ENCODE results near the gene PAH. TPM values are rescaled to one million over a fixed set of nuclear protein-coding genes. Genes with fewer than 3 reads are reported as not detected.
A peak's percentile ranks its signal among the peaks of the same experiment; 100 is the strongest.

The PAH gene
- total and polyA plus RNA-seq, 2 of the 13 experiments (the other 11 are each of a cell fraction or from before 2014, with no cell fraction given): 192 to 451 TPM

GRCh38 chr12:102865821-102866615, 51.0 kb downstream of the PAH start:
- H3K9ac ChIP-seq (ENCODE audit: insufficient read depth, low read depth, low read length): no peak overlapping the region
- ATAC-seq (no peak), DNase-seq (ENCODE audit: low spot score) (no peak), FAIRE-seq (no peak)
- 98% methylated on average over 6 of the region's 6 CpGs for WGBS (ENCODE audit: low lambda C conversion rate)
- no peaks in the 10 kb centered on the region for H4K20me1 ChIP-seq (ENCODE audit: insufficient read depth, low read length)
- H3K9me3 ChIP-seq (ENCODE audit: low read length): no peaks in the 10 kb centered on the region
- no peaks in the 10 kb centered on the region for H3K27me3 ChIP-seq (ENCODE audit: control insufficient read depth in 1 of 2, insufficient read depth in 2 of 2, low read length in 2 of 2)
- peaks cover 14% of the 10 kb centered on the region; the same call in 1 of the 2 replicates for H3K4me1 ChIP-seq (ENCODE audit: insufficient read depth, low read length)
- POLR2A ChIA-PET: no interaction called here
- H3K79me2 ChIP-seq (ENCODE audit: insufficient read depth, low read length): peaks cover 15% of the 10 kb centered on the region
- in situ Hi-C loops (cut with HindIII; ENCODE audit: extremely low pct_ligation_motif_present, low pct_unique_long_range_greater_than_20kb) (no loop called here), intact Hi-C loops (cut with micrococcal nuclease; ENCODE audit: unreplicated experiment) (no loop called here)
- CTCF ChIA-PET (ENCODE audit: low intra/inter-chr PET ratio, low total read pairs): no interaction called here
- TF ChIP-seq, protein P1, sequence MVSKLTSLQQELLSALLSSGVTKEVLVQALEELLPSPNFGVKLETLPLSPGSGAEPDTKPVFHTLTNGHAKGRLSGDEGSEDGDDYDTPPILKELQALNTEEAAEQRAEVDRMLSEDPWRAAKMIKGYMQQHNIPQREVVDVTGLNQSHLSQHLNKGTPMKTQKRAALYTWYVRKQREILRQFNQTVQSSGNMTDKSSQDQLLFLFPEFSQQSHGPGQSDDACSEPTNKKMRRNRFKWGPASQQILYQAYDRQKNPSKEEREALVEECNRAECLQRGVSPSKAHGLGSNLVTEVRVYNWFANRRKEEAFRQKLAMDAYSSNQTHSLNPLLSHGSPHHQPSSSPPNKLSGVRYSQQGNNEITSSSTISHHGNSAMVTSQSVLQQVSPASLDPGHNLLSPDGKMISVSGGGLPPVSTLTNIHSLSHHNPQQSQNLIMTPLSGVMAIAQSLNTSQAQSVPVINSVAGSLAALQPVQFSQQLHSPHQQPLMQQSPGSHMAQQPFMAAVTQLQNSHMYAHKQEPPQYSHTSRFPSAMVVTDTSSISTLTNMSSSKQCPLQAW (CRISPR knock-in tag; IDR thresholded peaks at IDR 0.05): no peak
- 0 out of 4 replicates have a peak, but pooled peaks of 1 of the 2 experiments have one; percentile 21 for TF ChIP-seq POLR2A (IDR thresholded peaks at IDR 0.05; ENCODE audit: insufficient read depth in 1 of 2, low read depth in 2 of 2, low read length in 2 of 2)
- H3K4me3 ChIP-seq (replicated peaks in 1 of 3; ENCODE audit: insufficient read depth in 1 of 3, low read depth in 2 of 3, low read length in 3 of 3): no peak overlapping the region
- H3K4me2 ChIP-seq (ENCODE audit: low read depth, low read length): no peak overlapping the region
- no peak overlapping the region for H2AFZ ChIP-seq (ENCODE audit: low read length)
- BruUV-seq (replicated peaks): no TSS peak
- H3K36me3 ChIP-seq (replicated peaks in 1 of 2; ENCODE audit: control insufficient read depth in 1 of 2, insufficient read depth in 2 of 2, low read length in 2 of 2): peaks cover 24 to 59% of the 10 kb centered on the region in 2 experiments
- H3K27ac ChIP-seq (ENCODE audit: extremely low read length, insufficient read depth, low read length): no peak overlapping the region

DNA sequence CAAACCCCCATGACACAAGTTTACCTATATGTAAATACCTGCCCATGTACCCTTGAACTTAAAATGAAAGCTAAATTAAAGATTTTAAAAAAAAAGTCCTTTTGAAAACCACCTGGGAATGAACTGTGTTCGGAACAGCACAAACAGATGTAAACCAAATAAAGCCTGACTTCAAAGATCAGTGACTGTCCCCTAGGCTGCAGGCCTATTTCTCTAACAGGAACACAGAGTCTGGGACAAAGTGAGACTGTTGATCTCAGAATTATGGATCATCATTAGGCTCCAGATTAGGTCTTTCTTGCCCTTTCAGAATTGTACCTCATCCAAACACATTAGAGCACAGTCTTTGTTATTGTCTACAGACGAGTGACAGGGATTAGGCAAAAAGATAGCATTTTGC, 54.6 kb downstream of the PAH start:
- BruUV-seq (replicated peaks): no TSS peak
- POLR2A ChIA-PET: no interaction called here
- FAIRE-seq (no peak), ATAC-seq (peak; percentile 63), DNase-seq (ENCODE audit: low spot score) (no peak)
- Histone ChIP-seq H3K4me3 (replicated peaks in 1 of 3; ENCODE audit: insufficient read depth in 1 of 3, low read depth in 2 of 3, low read length in 3 of 3) (no peak overlapping the region), H4K20me1 (ENCODE audit: insufficient read depth, low read length) (no peaks in the 10 kb centered on the region), H3K9me3 (ENCODE audit: low read length) (no peaks in the 10 kb centered on the region), H3K36me3 (replicated peaks in 1 of 2; ENCODE audit: control insufficient read depth in 1 of 2, insufficient read depth in 2 of 2, low read length in 2 of 2) (peaks cover 17 to 35% of the 10 kb centered on the region in 2 experiments), H3K27me3 (ENCODE audit: control insufficient read depth in 1 of 2, insufficient read depth in 2 of 2, low read length in 2 of 2) (no peaks in the 10 kb centered on the region), H3K79me2 (ENCODE audit: insufficient read depth, low read length) (peaks cover 12% of the 10 kb centered on the region), H2AFZ (ENCODE audit: low read length) (no peak overlapping the region), H3K4me1 (ENCODE audit: insufficient read depth, low read length) (peaks cover 14% of the 10 kb centered on the region), H3K9ac (ENCODE audit: insufficient read depth, low read depth, low read length) (no peak overlapping the region), H3K27ac (ENCODE audit: extremely low read length, insufficient read depth, low read length) (peak overlapping the region; percentile 33), H3K4me2 (ENCODE audit: low read depth, low read length) (no peak overlapping the region)
- TF ChIP-seq RCOR2 (CRISPR knock-in tag; IDR thresholded peaks at IDR 0.05) (no peak), ZNF629 (CRISPR knock-in tag; conservative IDR thresholded peaks at IDR 0.05) (peak; percentile 75)
- in situ Hi-C loops (cut with HindIII; ENCODE audit: extremely low pct_ligation_motif_present, low pct_unique_long_range_greater_than_20kb): no loop called here
- 79% methylated on average over 2 of the region's 2 CpGs for WGBS (ENCODE audit: low lambda C conversion rate)
- CTCF ChIA-PET (ENCODE audit: low intra/inter-chr PET ratio, low total read pairs): no interaction called here
- intact Hi-C loops (cut with micrococcal nuclease; ENCODE audit: unreplicated experiment): no loop called here

Data from HepG2 (cell line).